NCI-H128 (cell line): ENCODE measurements around the gene TNFSF13B.

Experiments used
- DNase-seq: peaks from one replicate; lab custom pipeline; 2025; ENCODE audit not compliant: unreplicated experiment; lab: John Stamatoyannopoulos, UW

The TNFSF13B gene

DNA sequence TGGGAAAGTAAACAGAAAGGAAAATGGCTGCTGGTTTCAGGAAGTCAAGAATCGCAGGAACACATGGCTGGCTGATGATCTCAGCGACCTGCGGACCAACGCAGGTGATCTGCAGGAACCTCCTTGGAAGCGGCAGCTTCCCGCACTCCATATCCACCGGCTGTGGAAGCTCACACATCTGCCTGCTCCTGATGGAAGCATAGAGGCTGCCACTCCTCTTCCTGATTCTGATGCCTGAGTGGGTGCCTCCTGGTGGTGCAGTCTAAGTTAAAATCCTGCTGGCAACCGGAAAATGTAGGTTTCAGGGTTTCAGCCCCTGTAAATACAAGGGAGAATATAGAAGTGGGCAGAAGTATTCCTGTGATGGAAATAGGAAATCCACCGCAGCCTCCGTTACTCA lies 75.5 kb downstream of the TNFSF13B start:
- DNase-seq = no peak

DNA sequence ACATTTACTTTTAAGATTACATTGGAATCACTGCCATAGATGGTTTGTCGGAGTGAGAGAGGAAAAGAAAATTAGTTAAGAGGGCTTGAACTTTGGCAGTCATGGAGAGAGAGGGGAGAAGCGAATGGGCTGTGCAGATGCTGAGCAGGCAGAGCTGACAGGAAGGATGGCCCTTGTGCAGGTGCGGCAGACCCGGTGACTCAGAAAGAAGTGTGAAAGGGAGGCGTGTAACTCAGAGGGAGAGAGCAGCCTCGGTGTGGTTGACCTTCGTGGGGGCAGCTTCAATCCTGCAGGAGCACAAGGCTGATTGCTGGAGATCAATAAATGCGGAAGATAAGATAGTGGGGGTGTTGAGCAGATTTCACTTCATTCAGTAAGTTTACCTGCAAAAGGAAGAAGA lies 76.9 kb downstream of the TNFSF13B start:
- no peak for DNase-seq

DNA sequence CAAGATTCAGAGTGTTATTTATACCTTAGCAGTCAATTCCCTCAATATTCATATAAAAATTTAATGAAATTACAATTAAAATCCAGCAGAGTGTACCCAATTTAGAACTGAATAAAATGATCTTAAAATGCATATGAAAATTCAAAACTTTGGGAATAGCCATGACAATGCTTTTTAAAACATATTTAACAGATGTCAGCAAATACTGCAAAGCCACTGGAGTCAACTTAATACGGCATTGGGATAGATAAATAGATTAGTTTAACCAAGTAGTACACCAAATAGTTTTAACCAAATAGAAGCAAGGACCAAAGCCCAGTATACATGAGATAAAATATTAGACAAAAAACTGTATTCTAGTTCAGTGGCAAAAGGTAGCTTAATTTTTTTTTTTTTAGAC lies 79.8 kb downstream of the TNFSF13B start:
- no peak for DNase-seq

DNA sequence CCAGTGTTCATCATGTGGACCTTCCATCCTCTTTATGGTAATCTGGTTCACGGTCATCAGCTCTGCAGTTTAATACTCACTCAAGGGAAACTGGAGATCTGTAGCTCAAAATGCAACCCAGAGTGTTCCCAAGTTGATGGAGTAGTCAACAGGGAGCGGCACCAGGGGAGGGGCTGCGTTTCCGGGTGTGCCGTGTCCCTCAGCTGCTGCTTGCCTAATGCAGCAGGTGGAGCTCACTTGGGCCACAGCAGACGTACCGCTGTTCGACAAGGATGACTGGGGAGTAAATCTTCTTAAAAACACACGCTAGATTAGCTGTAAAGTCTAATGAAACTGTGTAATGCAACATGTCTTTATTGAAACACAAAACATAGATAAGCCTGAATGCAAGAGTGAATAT lies 81.1 kb downstream of the TNFSF13B start:
- DNase-seq = no peak

DNA sequence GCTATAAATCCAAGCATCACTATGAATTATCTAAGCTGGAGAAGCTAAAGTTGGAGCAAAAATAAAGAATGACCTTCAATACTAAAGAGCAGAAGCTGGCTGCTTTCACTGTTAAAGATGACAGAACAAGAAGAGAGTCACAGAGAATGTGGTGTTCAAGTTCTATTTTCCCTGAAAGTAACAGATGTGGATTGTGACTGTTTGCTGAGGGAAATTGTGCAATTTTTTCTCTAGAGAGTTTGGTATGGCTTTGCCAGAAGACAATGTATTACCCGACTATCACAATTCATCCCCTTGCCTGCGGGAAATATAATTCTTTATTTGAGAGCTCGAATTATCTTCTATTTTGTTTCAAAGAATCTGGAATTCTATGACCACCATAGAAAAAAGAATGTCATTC lies 83.1 kb downstream of the TNFSF13B start:
- DNase-seq = no peak

DNA sequence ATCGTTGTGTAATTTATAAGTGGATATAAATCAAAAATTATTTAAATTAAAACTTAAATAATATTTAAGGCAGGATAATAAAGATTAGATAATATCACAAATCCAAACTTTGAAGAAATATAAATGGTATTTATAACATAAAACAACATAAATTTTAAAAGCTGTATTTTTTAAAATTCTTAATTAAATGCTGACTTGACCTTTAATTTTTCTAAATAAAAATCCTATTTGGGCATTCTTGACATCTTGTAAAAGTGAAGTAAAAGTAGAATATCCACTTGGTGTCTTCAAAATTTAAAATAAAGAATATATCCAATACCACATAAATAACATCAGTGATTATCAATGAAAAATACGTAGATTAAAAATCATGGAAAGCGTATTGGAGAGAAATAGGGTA lies 87.7 kb downstream of the TNFSF13B start:
- DNase-seq = no peak
